ENCODE measurements around the gene UBE2A.

UBE2A gene

DNA sequence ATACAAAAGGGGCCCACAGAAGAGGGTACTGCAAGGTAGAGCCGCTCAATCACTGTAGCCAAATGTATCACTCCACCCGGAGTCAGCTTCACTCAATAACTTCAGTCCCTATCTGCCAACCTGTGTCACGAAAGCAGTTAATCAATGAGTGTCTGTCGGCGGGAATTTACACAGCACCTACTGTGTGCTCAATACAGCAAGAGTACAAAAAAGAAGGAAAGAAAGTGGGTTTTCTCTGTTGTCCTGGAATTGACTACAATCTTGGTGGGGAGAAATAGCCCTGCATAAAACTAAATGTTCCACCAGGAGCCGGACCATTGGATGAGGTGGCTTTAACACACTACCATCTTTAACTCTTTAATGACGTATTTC lies 32.6 kb downstream of the UBE2A start:
- no peak for DNase-seq (ENCODE audit: low spot score)

DNA sequence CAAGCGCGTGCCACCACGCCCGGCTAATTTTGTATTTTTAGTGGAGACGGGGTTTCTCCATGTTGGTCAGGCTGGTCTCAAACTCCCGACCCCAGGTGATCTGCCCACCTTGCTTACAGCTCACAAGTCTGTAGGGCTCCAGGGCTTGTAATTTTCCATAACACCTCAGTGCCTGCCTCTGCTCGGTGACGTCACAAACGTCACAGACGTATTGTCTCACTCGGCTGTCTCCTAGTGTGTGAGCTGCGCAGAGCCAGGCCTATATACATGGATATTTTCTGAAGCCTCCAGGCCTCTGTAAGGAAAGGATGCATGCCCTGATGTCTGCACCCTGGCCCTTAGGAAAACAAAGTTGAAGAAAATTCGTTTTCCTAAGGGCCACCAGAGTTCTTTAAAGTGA lies 40.4 kb downstream of the UBE2A start:
- DNase-seq (ENCODE audit: low spot score) = no peak

DNA sequence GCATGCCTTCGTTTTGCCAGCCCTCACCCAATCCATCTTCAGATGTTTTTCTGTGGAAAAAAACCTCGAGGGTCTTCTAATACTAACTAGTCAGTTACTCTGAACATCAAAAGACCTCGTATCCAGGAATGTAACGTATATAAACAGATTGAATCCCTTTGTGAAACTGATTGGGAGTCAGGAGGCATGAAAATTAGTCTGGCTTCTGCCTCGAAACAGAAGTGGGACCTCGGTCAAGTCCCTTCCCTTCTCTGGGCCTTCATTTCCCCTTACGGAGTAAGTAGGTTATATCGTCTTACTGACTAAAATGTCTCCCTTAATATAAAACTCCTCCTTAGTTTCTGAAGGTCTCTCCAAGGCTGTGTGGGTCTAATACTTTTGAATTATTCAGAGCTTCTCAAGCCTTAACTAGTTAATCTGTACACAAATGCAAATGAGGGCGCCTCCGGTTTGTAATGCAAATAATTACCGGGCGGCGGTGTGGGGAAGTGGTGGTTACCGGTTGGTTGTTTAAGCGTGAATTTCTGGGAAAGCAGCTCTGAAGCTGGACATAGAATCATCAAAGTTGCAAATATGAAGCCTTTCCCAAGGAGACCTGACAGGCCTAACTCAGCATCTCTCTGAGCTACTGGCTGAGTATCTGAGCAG lies 43.3 kb downstream of the UBE2A start:
- DNase-seq (ENCODE audit: low spot score) = no peak

- DNase-seq (ENCODE audit: low spot score) = no peak
Observed at GRCh38 chrX:119618439-119618838, 44.1 kb downstream of the UBE2A start.

GRCh38 chrX:119622356-119623232 lies 48.2 kb downstream of the UBE2A start:
- no peak for DNase-seq (ENCODE audit: low spot score)

DNA sequence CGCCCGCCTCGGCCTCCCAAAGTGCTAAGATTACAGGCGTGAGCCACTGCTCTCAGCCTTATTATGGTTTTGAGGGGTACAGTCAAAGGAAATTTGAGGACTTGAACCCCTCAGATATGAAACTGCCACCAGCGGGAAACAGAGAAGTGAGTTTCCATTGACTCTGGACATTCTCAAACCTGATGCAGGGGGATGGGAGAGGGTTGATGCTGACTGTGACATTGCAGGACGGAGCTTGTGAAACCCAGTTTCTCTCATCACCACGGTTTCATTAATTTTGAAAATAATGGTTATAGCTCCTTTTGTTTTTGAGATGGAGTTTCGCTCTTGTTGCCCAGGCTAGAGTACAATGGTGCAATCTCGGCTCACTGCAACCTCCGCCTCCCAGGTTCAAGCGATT lies 50.1 kb downstream of the UBE2A start:
- no peak for DNase-seq (ENCODE audit: low spot score)

GRCh38 chrX:119624951-119625668 lies 50.7 kb downstream of the UBE2A start:
- DNase-seq (ENCODE audit: low spot score) = no peak

GRCh38 chrX:119625843-119626242 lies 51.5 kb downstream of the UBE2A start:
- DNase-seq (ENCODE audit: low spot score) = no peak
